HG02852 (cell line): ENCODE measurements around the gene METTL1.

Source experiments
- ATAC-seq: cut with Tn5 transposase; IDR thresholded peaks from one replicate; pipeline ENCODE4 v1.9.1; 2021; ENCODE audit warnings: mild to moderate bottlenecking, moderate library complexity; ENCODE audit not compliant: unreplicated experiment

The METTL1 gene

DNA sequence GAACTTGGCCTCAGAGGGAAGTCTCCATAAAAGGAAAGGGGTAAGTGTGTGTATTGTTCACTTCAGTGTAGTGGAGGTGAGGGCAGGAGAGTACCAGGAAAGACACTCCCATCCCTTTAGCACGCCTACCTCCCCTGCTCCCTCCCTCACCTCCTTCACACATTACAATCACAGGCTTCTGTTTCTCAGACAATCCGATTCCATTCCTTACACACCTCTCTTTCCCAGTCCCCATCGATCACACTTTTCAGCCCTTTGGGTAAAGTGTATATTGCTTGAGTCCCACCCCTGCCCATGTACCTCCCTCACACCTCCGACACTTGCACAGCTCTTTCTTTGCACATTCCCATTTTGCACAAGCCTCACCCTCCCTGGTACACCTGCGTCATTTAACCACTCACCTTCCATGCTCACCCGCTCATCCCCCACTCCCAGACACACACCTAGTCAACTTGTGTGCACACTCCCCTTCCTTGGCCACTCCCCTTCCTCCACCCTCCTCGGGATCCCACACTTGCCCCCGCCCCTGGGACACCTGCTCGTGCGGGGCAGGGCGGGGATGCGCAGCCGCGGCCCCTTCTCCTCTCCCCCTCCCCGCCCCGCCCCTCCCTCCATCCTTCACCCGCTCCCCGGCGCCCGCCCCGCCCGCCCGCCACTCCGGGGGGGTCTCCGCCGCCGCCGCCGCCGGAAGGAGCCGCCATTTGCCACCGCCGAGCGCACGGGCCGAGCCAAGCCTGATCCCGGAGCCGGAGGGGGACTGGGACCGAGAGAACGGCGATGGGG, 17.3 kb downstream of the METTL1 start, which contains the start of gene MARCHF9:
TSS of gene MARCHF9 (plus strand) at position 693 of the 783 bp plus-strand sequence. CDS start 426 bp downstream, outside the sequence.
- peak; percentile 36 for ATAC-seq

DNA sequence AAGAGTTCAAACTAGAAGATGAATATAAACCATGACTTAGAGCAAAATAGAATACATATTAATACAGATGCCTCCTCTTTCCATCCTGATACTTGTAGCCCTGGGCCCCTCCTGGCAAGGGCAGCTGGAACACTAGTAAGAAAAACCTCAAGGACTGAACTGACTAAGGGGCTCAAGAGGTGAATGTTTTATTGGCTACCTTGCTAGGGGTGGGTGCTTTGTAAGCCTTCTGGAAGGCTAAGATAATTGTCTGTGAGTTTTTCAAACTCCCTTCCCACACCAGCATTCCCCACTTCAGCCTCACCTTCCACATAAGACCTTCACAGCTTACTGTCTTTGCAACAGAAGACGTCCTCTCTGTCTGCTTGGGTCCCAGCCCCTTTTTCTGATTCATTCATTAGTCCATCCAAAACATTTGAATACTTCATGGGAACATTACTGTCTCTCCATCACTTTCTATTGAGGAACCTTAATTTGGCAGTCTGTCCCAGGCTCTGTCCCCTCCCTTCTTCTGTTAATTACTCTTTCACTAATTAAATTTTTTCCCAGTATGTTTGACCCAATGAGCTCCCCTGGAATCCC, 18.1 kb downstream of the METTL1 start:
- no peak for ATAC-seq

DNA sequence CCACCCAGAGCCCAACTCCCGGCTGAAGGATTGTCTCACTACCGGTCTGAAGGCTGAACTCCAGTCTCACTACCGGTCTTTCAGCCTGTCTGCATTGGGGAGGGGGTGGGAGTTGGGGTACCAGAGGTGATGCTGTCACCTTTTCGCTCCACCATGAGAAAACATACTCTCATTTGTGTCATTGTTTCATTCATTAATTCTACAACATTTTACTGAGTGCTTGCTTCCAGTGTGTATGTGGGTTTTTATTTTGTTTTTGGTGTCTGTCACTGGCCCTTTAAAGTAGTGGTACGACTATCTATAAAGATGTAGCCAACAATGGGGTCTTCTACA, 19.3 kb downstream of the METTL1 start:
- no peak for ATAC-seq

- peak; percentile 63 for ATAC-seq
Measured at GRCh38 chr12:57751788-57752667, 19.9 kb downstream of the METTL1 start, which contains the start of gene CDK4. Gene CDK4, minus strand, starts transcription at chr12:57752310. Its CDS starts 593 bp downstream, at chr12:57751717.

DNA sequence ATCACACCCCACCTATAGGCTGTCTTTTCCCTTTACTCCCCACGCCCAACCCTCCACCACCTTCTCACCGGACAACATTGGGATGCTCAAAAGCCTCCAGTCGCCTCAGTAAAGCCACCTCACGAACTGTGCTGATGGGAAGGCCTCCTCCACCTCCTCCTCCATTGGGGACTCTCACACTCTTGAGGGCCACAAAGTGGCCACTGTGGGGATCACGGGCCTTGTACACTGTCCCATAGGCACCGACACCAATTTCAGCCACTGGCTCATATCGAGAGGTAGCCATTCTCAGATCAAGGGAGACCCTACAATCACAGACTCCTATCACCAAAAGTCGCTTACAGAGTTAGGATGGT, 20.5 kb downstream of the METTL1 start:
- no peak for ATAC-seq

DNA sequence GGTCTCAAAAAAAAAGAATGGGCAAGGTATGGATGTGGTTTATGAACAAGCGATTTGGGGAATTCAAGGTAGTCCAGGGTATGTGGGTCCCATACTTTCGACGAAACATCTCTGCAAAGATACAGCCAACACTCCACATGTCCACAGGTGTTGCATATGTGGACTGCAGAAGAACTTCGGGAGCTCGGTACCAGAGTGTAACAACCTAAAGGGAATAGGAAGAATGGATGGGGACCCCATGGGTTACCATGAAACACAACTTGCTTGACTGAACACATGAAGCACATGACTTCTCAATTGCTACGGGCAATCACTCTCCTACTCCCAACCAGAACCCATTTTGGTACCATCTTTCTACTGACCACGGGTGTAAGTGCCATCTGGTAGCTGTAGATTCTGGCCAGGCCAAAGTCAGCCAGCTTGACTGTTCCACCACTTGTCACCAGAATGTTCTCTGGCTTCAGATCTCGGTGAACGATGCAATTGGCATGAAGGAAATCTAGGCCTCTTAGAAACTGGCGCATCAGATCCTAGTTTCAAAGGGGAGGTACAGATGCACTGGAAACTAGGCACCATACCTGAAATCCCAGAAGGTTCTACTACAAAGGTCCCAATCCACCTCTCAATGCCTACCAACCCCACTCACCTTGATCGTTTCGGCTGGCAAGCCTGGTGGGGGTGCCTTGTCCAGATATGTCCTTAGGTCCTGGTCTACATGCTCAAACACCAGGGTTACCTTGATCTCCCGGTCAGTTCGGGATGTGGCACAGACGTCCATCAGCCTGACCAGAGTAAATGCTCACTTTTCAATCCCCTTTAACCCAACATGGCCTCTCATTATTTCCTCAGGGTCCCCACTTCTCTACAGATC, 21.1 kb downstream of the METTL1 start:
- no peak for ATAC-seq

DNA sequence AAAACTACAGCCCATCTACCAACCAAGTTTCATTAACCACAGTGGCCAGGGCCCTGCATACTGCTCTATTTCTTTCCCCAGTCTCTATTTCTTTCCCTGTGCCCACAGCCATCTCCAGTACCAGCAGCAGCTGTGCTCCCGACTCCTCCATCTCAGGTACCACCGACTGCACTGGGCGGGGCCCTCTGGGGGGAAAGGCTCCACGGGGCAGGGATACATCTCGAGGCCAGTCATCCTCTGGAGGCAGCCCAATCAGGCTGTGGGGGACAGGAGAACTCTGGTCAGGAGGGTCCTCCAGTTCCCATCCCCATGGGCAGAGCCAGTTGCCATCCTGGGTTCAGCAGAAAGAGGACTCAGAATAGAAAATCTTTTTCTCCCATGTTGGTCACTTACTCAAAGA, 22.8 kb downstream of the METTL1 start:
- ATAC-seq: no peak

- ATAC-seq: no peak
Measured at GRCh38 chr12:57746025-57746424, 25.9 kb downstream of the METTL1 start.

GRCh38 chr12:57745485-57745881, 26.4 kb downstream of the METTL1 start:
- no peak for ATAC-seq

GRCh38 chr12:57744777-57745484, 27.0 kb downstream of the METTL1 start, which contains the start of gene TSPAN31:
Gene TSPAN31, plus strand, starts transcription at chr12:57745039. Its CDS starts 116 bp downstream, at chr12:57745155.
- ATAC-seq: peak; percentile 82

GRCh38 chr12:57744194-57744776, 27.6 kb downstream of the METTL1 start:
- peak; percentile 36 for ATAC-seq

GRCh38 chr12:57743769-57744168, 28.1 kb downstream of the METTL1 start:
- ATAC-seq: no peak

- peak; percentile 49 for ATAC-seq
Measured at GRCh38 chr12:57741844-57742738, 29.8 kb downstream of the METTL1 start.

GRCh38 chr12:57741413-57741789, 30.5 kb downstream of the METTL1 start:
- ATAC-seq: no peak

DNA sequence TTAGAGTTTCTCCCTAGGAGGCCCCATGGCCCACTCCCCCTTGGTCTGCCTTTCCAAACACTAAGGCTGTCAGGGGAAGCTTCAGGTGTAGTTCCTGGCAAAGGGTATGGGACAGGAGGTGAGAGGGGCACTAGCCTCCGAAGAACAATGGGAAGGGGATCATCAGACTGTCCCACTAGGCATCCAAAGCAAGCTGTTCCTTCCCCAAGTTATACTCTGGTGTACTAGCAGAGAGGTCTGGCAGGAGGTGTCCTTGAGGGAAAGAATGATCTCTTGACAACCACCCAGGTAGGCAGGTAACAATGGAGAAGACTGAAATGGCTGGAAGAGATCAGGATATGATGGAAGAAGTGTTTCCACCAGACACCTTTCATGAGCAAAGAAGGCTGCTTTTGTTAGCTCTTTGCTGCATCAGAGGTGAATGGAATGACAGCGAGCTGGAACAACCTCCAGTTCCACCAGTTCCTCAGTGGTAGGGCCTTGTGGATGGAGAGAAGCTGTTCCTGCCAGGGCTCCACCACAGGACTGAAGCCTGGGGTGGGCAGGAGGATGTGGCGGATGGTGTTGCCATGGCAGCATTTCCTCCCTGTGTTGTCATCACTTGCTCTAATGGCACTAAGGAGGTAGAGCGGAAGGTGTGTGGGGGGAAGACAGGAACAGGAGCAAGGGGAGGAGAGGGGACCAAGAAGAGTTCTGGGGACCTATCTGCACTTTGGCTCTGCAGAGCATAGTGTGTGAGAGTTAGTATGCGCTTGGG, 31.1 kb downstream of the METTL1 start:
- ATAC-seq: peak; percentile 37

- ATAC-seq: no peak
Measured at GRCh38 chr12:57739914-57740538, 31.9 kb downstream of the METTL1 start.

DNA sequence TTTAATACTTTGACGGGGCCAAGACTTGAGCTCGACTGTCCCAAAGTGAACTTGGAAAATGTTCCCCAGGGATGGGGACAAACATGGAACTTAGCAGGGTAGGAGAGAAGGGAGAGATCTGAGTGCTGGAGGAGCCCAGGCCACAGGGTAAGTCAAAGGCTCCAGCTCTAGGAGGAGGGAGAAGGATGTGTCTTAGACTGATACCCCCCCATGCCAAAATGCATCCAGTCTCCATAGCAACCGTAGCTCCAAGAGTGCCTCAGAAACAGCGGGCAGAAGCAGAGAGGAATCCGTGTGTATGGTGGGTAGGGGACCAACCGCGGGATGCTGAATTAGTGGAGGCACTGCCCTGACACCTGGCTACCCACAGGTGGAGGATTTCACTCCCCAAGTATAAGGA, 32.5 kb downstream of the METTL1 start:
- ATAC-seq: no peak
